A549 (cell line): ENCODE data around the gene SAA2. TPM values are rescaled to one million over a fixed set of nuclear protein-coding genes. Genes with fewer than 3 reads are reported as not detected.

Experiments
- ATAC-seq, 2 experiments: fragments of 200-7000 bp in 1 of 2; fragments of >200 bp in 1 of 2; cut with Nextera tagmentation in 1 of 2; cut with Tn5 transposase in 1 of 2; 3 replicates each; pipeline versions ENCODE4 v1.8.0 to v1.9.1; 2018 to 2020; ENCODE audit warnings: mild to moderate bottlenecking in 1 of 2, moderate library complexity in 1 of 2
- CTCF ChIA-PET: fragments of 300-600 bp; sonication (Branson Sonifier 250); formaldehyde crosslinking; extraction: SDS; loops from one replicate; lab custom pipeline; 2021; ENCODE audit warnings: antibody characterized with exemption, inconsistent platforms; lab: Yijun Ruan, JAX
- POLR2A ChIA-PET: fragments of 350-600 bp; formaldehyde crosslinking; extraction: SDS; loops from one replicate; lab custom pipeline; 2021; ENCODE audit warnings: antibody characterized with exemption, inconsistent platforms; lab: Yijun Ruan, JAX
- DNase-seq, 2 experiments: peaks; one replicate each; pipeline versions ENCODE4 v3.0.0 to v3.0.0-alpha.2; 2011 to 2016; ENCODE audit warnings: low read depth in 1 of 2, low spot score in 1 of 2
- FAIRE-seq: peaks from 2 replicates; lab custom pipeline; 2011; peaks lifted over from hg19 to GRCh38; lab: Jason Lieb, UNC
- H3K27ac ChIP-seq, 2 experiments: fragments of >200 bp; sonication (Bioruptor Twin); formaldehyde crosslinking; 3 replicates each; pipeline ENCODE4 v1.5.1; 2016 to 2017
- H3K4me1 ChIP-seq: fragments of >200 bp; sonication (Bioruptor Twin); formaldehyde crosslinking; 3 replicates; pipeline ENCODE4 v1.6.1; 2016
- H3K4me2 ChIP-seq: fragments of >200 bp; sonication (Bioruptor Twin); formaldehyde crosslinking; 3 replicates; pipeline ENCODE4 v1.6.1; 2016
- H3K4me3 ChIP-seq: fragments of >200 bp; sonication (Bioruptor Twin); formaldehyde crosslinking; 3 replicates; pipeline ENCODE4 v1.5.1; 2016
- H3K9me3 ChIP-seq: fragments of >200 bp; sonication (Bioruptor Twin); formaldehyde crosslinking; 3 replicates; pipeline ENCODE4 v1.6.1; 2016
- ATOH8 ChIP-seq: fragments of 250-450 bp; sonication (Bioruptor Pico); IDR thresholded peaks from 2 replicates; pipeline ENCODE4 v1.5.0; 2020; ENCODE audit warnings: low read depth, mild to moderate bottlenecking, moderate library complexity
- BHLHE40 ChIP-seq: IDR thresholded peaks from 2 replicates; pipeline ENCODE4 v1.6.1; 2012; ENCODE audit warnings: low read depth, low read length, inconsistent platforms
- CBX2 ChIP-seq: fragments of 200-600 bp; sonication (generic); IDR thresholded peaks from 2 replicates; pipeline ENCODE4 v1.6.1; 2016; ENCODE audit warnings: low read depth, mild to moderate bottlenecking, borderline replicate concordance
- CEBPB ChIP-seq, 2 experiments: fragments of >200 bp in 1 of 2; sonication (Bioruptor Twin) in 1 of 2; formaldehyde crosslinking in 1 of 2; IDR thresholded peaks; 2 replicates each; pipeline ENCODE4 v1.6.1; 2012 to 2016
- CHD2 ChIP-seq: fragments of 150-350 bp; IDR thresholded peaks from 2 replicates; pipeline ENCODE4 v1.6.1; 2014; ENCODE audit warnings: low read length; ENCODE audit not compliant: partially characterized antibody
- EHF ChIP-seq: fragments of 250-450 bp; sonication (Bioruptor Pico); IDR thresholded peaks from 2 replicates; pipeline ENCODE4 v1.5.0; 2020; ENCODE audit warnings: mild to moderate bottlenecking
- FOSB ChIP-seq: fragments of 250-450 bp; sonication (Bioruptor Pico); IDR thresholded peaks from 2 replicates; pipeline ENCODE4 v1.5.0; 2020; ENCODE audit warnings: mild to moderate bottlenecking, moderate library complexity
- FOSL2 ChIP-seq, 2 experiments: fragments of 450-650 bp in 1 of 2; fragments of >200 bp in 1 of 2; sonication (Bioruptor Twin) in 1 of 2; formaldehyde crosslinking; IDR thresholded peaks; 2 replicates each; pipeline versions ENCODE4 v1.5.0 to v1.6.1; 2016 to 2020; ENCODE audit warnings: mild to moderate bottlenecking in 1 of 2, moderate library complexity in 1 of 2
- GATA3 ChIP-seq: IDR thresholded peaks from 2 replicates; pipeline ENCODE4 v1.6.1; 2012; ENCODE audit warnings: borderline replicate concordance
- JUN ChIP-seq, 2 experiments: fragments of >200 bp; sonication (Bioruptor Twin); formaldehyde crosslinking; IDR thresholded peaks; 2 replicates in 1 of 2; 3 replicates in 1 of 2; pipeline ENCODE4 v1.6.1; 2016 to 2017
- JUNB ChIP-seq: fragments of >200 bp; sonication (Bioruptor Twin); formaldehyde crosslinking; IDR thresholded peaks from 2 replicates; pipeline ENCODE4 v1.6.1; 2016
- KDM5A ChIP-seq: fragments of 200-600 bp; sonication (generic); IDR thresholded peaks from 2 replicates; pipeline ENCODE4 v1.6.1; 2016; ENCODE audit warnings: antibody characterized with exemption, mild to moderate bottlenecking
- MAFK ChIP-seq: fragments of 450-650 bp; IDR thresholded peaks from 2 replicates; pipeline ENCODE4 v1.6.1; 2014; ENCODE audit not compliant: partially characterized antibody
- NPAS2 ChIP-seq: fragments of 250-450 bp; sonication (Bioruptor Pico); IDR thresholded peaks from 2 replicates; pipeline ENCODE4 v1.8.0; 2022; ENCODE audit warnings: mild to moderate bottlenecking, moderate library complexity, borderline replicate concordance
- RAD21 ChIP-seq, 2 experiments: fragments of >200 bp in 1 of 2; sonication (Bioruptor Twin) in 1 of 2; formaldehyde crosslinking in 1 of 2; IDR thresholded peaks in 1 of 2; conservative IDR thresholded peaks in 1 of 2; 2 replicates in 1 of 2; 3 replicates in 1 of 2; pipeline ENCODE4 v1.6.1; 2012 to 2018; ENCODE audit warnings: inconsistent platforms in 1 of 2
- RARB ChIP-seq: fragments of 250-450 bp; sonication (Bioruptor Pico); IDR thresholded peaks from 2 replicates; pipeline ENCODE4 v1.8.0; 2021; ENCODE audit warnings: mild to moderate bottlenecking, moderate library complexity
- RNF2 ChIP-seq: fragments of 200-600 bp; sonication (generic); IDR thresholded peaks from 2 replicates; pipeline ENCODE4 v1.6.1; 2016; ENCODE audit warnings: low read depth, mild to moderate bottlenecking, antibody characterized with exemption, moderate library complexity, borderline replicate concordance
- SREBF2 ChIP-seq: fragments of 450-650 bp; IDR thresholded peaks from 2 replicates; pipeline ENCODE4 v1.6.1; 2014; ENCODE audit warnings: mild to moderate bottlenecking, moderate library complexity
- WGBS: methylation state at CpG from one replicate; pipeline ENCODE4 v1.1.6; 2017; ENCODE audit errors: missing lambda C conversion rate; 5-methylcytosine and 5-hydroxymethylcytosine counted together
- polyA plus RNA-seq, 4 experiments: library from polyadenylated mRNA; depleted of rRNA in 3 of 4; stranded (reverse); fragments of >200 nt; fragmentation: RNase III in 1 of 4; extraction: RNeasy Plus Mini Kit Qiagen cat#74134 plus additional on column Dnase treatment in 1 of 4; gene quantifications; 2 replicates in 3 of 4; 3 replicates in 1 of 4; pipeline ENCODE4 v1.2.3, GENCODE V29; 2011 to 2017

SAA2 gene
- polyA plus RNA-seq, 2 of the 4 experiments (the other 2 are of a cell fraction): 0.09 TPM; not detected in 1

GRCh38 chr11:18235394-18236334 lies 12.8 kb downstream of the SAA2 start:
- no peaks in the 10 kb centered on the region for H3K9me3 ChIP-seq
- ChIA-PET CTCF (interaction anchor here (0.6 to 2.5 kb wide), 4 partner anchors 8 to 617 kb away, joined by 3 to 12 read pairs (median 4); partner anchors contain the start of gene SAA2), POLR2A (interaction anchor here (0.6 kb wide), 2 partner anchors 14 to 368 kb away, joined by 3 to 4 read pairs; no protein-coding TSS in a partner anchor)
- peak; percentile 18 for FAIRE-seq
- WGBS: 30% methylated on average over 8 of the region's 8 CpGs
- H3K27ac ChIP-seq: no peak overlapping the region
- H3K4me3 ChIP-seq: no peak overlapping the region
- TF ChIP-seq ATOH8 (CRISPR knock-in tag) (no peak), CBX2 (no peak)
- H3K4me1 ChIP-seq: no peaks in the 10 kb centered on the region
- DNase-seq: no peak
- H3K4me2 ChIP-seq: no peak overlapping the region
- peak in 1 of 2 experiments; percentile 30; a peak in 2 of 6 replicates for ATAC-seq

- H3K4me2 ChIP-seq: no peak overlapping the region
- TF ChIP-seq BHLHE40 (no peak), RNF2 (no peak), CBX2 (no peak), KDM5A (no peak), JUN (IDR thresholded peaks at IDR 0.05) (no peak), FOSB (CRISPR knock-in tag) (no peak), EHF (CRISPR knock-in tag) (no peak), MAFK (no peak), GATA3 (no peak)
- TF ChIP-seq, all 56 proteins: peak for 0
- WGBS: 22% methylated on average over 4 of the region's 4 CpGs
- H3K27ac ChIP-seq: no peak overlapping the region
- no peak for DNase-seq
- peak; percentile 95 for FAIRE-seq
- ATAC-seq: no peak
- no peaks in the 10 kb centered on the region for H3K9me3 ChIP-seq
- CTCF ChIA-PET: interaction anchor here (0.6 to 2.5 kb wide), 2 partner anchors 10 to 118 kb away, joined by 3 to 12 read pairs; no protein-coding TSS in a partner anchor
- H3K4me1 ChIP-seq: no peaks in the 10 kb centered on the region
- no peak overlapping the region for H3K4me3 ChIP-seq
- POLR2A ChIA-PET: no interaction called here
Measured at GRCh38 chr11:18233912-18234311, 14.6 kb downstream of the SAA2 start.

- FAIRE-seq: no peak
- CTCF ChIA-PET: interaction anchor here (1.1 to 1.6 kb wide), 2 partner anchors 13 to 115 kb away, joined by 5 to 9 read pairs; no protein-coding TSS in a partner anchor
- no peak overlapping the region for H3K4me2 ChIP-seq
- H3K4me1 ChIP-seq: no peaks in the 10 kb centered on the region
- 43% methylated on average over 2 of the region's 2 CpGs for WGBS
- no peak overlapping the region for H3K27ac ChIP-seq
- TF ChIP-seq NPAS2 (no peak), JUNB (no peak), FOSL2 (IDR thresholded peaks at IDR 0.05) (no peak), FOSL2 (CRISPR knock-in tag; IDR thresholded peaks at IDR 0.05) (no peak), RAD21 (conservative IDR thresholded peaks at IDR 0.05 in 1 of 2, IDR thresholded peaks at IDR 0.05 in 1 of 2) (no peak)
- peak in 1 of 2 experiments; percentile 16; a peak in 2 of 6 replicates for ATAC-seq
- no peak overlapping the region for H3K4me3 ChIP-seq
- no peak for DNase-seq
- POLR2A ChIA-PET: no interaction called here
- H3K9me3 ChIP-seq: no peaks in the 10 kb centered on the region
Measured at GRCh38 chr11:18230859-18231258, 17.6 kb downstream of the SAA2 start.

- Histone ChIP-seq H3K27ac (no peak overlapping the region), H3K4me3 (no peak overlapping the region), H3K4me1 (no peaks in the 10 kb centered on the region), H3K4me2 (no peak overlapping the region), H3K9me3 (no peaks in the 10 kb centered on the region)
- no peak for TF ChIP-seq RARB
- no peak for TF ChIP-seq RNF2
- TF ChIP-seq CEBPB (IDR thresholded peaks at IDR 0.05): no peak
- no peak for TF ChIP-seq CHD2
- no peak for TF ChIP-seq SREBF2
- no peak for TF ChIP-seq NPAS2
- ATAC-seq (no peak), DNase-seq (no peak), FAIRE-seq (no peak)
- CTCF ChIA-PET: interaction anchor here (1.4 kb wide), 1 partner anchor 25 kb away, joined by 4 read pairs; no protein-coding TSS in a partner anchor
- POLR2A ChIA-PET: no interaction called here
- WGBS: 82% methylated on average over 3 of the region's 3 CpGs
Measured at GRCh38 chr11:18229501-18229900, 19.0 kb downstream of the SAA2 start.
